Fibroblast of the aortic adventitia (primary cell): Measurements from ENCODE around the gene GLIPR2. TPM values are rescaled to one million over a fixed set of nuclear protein-coding genes. Genes with fewer than 3 reads are reported as not detected.

Experiments used
- DNase-seq: peaks from one replicate; pipeline ENCODE4 v3.0.0-alpha.2; 2010; ENCODE audit warnings: low read depth
- H3K4me3 ChIP-seq: 2 replicates; pipeline ENCODE4 v1.5.1; 2011; ENCODE audit warnings: low read depth, mild to moderate bottlenecking, control low read depth, low read length, moderate library complexity
- total RNA-seq: library from RNA; depleted of rRNA; stranded (reverse); fragments of >200 nt; gene quantifications from 2 replicates; pipeline ENCODE4 v1.2.3, GENCODE V29; 2012; ENCODE audit warnings: low replicate concordance
- TF ChIP-seq, protein P1 (sequence below): IDR thresholded peaks from 2 replicates; pipeline ENCODE4 v1.5.1; 2011; ENCODE audit warnings: mild to moderate bottlenecking, low read length, control low read depth, inconsistent platforms; ENCODE audit not compliant: insufficient read depth

The GLIPR2 gene
- total RNA-seq, 1 donor = 36.6 TPM

- DNase-seq = no peak
- TF ChIP-seq, protein P1, sequence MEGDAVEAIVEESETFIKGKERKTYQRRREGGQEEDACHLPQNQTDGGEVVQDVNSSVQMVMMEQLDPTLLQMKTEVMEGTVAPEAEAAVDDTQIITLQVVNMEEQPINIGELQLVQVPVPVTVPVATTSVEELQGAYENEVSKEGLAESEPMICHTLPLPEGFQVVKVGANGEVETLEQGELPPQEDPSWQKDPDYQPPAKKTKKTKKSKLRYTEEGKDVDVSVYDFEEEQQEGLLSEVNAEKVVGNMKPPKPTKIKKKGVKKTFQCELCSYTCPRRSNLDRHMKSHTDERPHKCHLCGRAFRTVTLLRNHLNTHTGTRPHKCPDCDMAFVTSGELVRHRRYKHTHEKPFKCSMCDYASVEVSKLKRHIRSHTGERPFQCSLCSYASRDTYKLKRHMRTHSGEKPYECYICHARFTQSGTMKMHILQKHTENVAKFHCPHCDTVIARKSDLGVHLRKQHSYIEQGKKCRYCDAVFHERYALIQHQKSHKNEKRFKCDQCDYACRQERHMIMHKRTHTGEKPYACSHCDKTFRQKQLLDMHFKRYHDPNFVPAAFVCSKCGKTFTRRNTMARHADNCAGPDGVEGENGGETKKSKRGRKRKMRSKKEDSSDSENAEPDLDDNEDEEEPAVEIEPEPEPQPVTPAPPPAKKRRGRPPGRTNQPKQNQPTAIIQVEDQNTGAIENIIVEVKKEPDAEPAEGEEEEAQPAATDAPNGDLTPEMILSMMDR = no peak
- no peak overlapping the region for H3K4me3 ChIP-seq
Observed at GRCh38 chr9:36093384-36093783, 43.1 kb upstream of the GLIPR2 start.

DNA sequence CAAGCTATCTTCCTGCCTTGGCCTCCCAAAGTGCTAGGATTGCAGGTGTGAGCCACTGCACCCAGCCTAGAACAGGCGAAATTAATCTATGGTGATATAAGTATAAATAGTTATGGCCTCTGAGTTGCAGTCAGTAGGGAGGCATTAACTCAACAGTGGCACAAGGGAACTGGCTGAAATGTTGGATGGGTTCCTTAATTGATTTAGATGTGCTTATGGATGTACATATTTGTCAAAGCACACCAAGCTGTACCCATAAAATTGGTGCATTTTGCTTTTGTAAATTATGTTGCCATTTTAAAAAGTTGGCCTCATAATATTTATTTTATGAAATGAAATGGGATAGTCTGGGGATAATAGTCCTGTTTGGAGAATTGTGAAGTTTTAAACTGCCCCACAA is 36.8 kb upstream of the GLIPR2 start:
- DNase-seq = no peak
- H3K4me3 ChIP-seq = no peak overlapping the region
- TF ChIP-seq, protein P1 = no peak

DNA sequence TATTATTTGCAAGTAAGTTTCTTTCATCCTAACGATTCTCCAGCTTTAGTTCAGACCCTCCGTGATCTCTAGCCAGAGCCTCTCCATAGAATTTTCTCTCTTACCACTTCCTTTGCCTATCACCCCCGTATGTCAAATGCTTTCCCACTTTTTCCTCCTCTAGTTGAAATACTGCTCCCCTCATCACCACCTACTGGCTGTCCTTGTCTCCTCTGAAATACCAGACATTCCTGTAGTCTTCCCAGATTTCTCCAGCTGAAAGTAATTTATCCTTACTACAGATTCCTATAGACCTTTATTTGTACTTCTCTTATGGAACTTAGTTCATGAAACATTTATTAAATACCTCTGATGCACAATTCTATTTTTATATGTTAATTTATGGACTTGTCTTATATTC is 36.0 kb upstream of the GLIPR2 start:
- DNase-seq = peak; percentile 66
- TF ChIP-seq, protein P1 = peak; percentile 23
- H3K4me3 ChIP-seq = no peak overlapping the region

DNA sequence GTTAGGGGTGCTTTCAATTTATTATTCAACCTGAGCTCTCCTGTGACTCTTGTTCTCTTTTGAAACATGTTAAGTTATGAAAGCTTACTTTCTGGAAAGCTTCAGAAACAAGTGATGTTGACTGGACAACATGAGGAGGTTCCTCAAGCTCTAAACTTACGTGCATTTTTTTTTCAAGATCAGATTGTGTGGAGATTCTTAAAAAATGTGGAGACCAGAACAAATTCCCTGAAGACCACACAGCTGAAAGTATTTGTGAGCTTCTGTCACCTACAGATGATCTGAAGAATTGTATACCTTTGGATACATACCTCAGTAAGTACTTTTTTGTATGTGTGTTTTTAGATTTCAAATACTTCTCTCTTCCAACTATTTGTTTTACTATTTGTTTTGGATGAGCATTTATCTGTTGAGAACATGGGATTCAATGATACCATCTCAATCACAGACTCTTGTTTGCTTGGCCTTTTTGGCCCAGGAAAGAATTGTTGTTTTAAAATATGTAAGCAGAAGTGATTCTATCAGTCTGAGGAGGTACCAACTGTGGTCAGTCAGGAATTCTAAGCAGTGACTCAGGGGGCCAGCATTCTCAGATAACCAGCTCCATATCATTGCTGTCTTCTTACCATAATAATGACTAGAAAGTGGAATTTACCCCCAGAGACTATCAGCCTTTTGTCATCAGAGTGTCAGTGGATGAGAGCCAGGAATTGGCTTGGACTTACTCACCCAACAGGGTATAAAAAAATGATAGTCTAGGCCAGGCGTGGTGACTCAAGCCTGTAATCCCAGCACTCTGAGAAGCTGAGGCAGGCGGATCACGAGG is 34.4 kb upstream of the GLIPR2 start:
- no peak overlapping the region for H3K4me3 ChIP-seq
- peak; percentile 100 for DNase-seq
- TF ChIP-seq, protein P1 = no peak

DNA sequence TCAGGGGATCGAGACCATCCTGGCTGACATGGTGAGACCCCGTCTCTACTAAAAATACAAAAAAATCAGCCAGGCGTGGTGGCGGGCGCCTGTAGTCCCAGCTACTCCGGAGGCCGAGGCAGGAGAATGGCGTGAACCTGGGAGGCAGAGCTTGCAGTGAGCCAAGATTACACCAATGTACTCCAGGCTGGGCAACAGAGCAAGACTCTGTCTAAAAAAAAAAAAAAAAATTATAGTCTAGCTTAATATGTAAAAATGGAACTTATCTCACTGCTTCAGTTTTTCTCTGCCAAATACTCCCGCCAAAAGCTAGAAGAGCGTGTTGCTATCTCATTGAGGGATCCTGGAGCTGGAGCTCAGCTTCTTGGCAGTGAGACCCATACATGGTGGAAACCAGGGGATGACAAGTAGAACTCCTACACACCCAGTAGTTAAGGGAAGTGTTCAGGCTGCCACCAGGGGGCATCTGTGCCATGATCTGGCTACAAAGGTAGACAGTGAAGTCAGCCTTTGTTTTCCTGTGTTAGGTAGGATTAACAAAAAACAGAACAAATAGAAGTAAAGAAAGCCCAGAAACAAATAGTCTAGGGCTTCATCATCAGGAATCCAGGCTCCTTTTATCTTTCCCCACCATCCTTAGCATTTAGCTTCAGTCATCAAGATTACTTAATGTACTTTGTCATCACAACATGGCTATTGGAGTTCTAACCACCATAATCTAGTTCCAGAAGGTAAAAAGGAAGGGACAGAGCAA is 33.6 kb upstream of the GLIPR2 start:
- DNase-seq = peak; percentile 94
- H3K4me3 ChIP-seq = no peak overlapping the region
- TF ChIP-seq, protein P1 = peak; percentile 74

DNA sequence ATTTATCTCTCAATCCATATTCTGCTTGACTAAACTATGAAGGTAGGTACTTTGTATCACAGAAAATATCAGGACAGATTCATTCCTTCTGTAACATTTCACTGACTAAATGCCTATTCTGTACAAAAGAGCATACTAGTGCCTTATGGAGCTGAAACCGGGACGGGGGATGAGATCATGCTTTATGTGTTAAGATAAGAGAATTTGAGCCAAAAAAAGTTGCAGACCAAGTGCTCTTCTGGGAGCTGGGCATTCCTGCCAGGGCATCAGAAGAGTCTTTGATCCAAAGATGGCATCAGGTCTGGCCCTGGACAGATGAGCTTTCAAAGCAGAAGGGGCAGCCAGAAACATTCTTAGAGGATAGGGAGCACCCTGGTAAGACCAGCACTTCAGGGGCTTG is 27.5 kb upstream of the GLIPR2 start:
- no peak overlapping the region for H3K4me3 ChIP-seq
- TF ChIP-seq, protein P1 = no peak
- DNase-seq = peak; percentile 27
